OCI-LY7 (cell line): ENCODE measurements around the gene NCAN. TPM values are rescaled to one million over a fixed set of nuclear protein-coding genes. Genes with fewer than 3 reads are reported as not detected.
A peak's percentile ranks its signal among the peaks of the same experiment; 100 is the strongest.
"Not testable (repeated sequence)": the region's sequence is repeated elsewhere in the genome, so short reads cannot be mapped to it uniquely, and the experiment has no call there.

Experiments
- BruUV-seq: library from RNA; stranded (reverse); fragments of 400-500 nt; replicated peaks from 2 replicates; lab custom pipeline; 2021; lab: Mats Ljungman, UMichigan
- CTCF ChIA-PET: fragments of 300-600 bp; sonication (Branson Sonifier 250); formaldehyde crosslinking; loops from one replicate; lab custom pipeline; 2022; ENCODE audit warnings: antibody characterized with exemption; ENCODE audit not compliant: unreplicated experiment; lab: Charles Lee
- POLR2A ChIA-PET: fragments of 300-600 bp; sonication (Branson Sonifier 250); formaldehyde crosslinking; loops from one replicate; lab custom pipeline; 2022; ENCODE audit warnings: antibody characterized with exemption; lab: Charles Lee
- DNase-seq: peaks from one replicate; pipeline ENCODE4 v3.0.0-alpha.2; 2015; ENCODE audit warnings: low spot score
- H2AFZ ChIP-seq: fragments of 200-600 bp; sonication (generic), shearing (Covaris generic); 2 replicates; pipeline ENCODE4 v1.6.1; 2014; ENCODE audit warnings: mild to moderate bottlenecking, antibody characterized with exemption, low read length, moderate library complexity
- H3K27ac ChIP-seq: fragments of 200-600 bp; sonication (generic); 2 replicates; pipeline ENCODE4 v1.5.1; 2014; ENCODE audit warnings: mixed run types, low read depth, mild to moderate bottlenecking, moderate library complexity, low read length, inconsistent platforms; ENCODE audit not compliant: poor library complexity, severe bottlenecking
- H3K36me3 ChIP-seq: fragments of 200-600 bp; sonication (generic); 2 replicates; pipeline ENCODE4 v1.6.1; 2014; ENCODE audit warnings: mild to moderate bottlenecking, antibody characterized with exemption, low read length, moderate library complexity, mixed read lengths; ENCODE audit not compliant: insufficient read depth
- H3K4me1 ChIP-seq: fragments of 200-600 bp; sonication (generic); 2 replicates; pipeline ENCODE4 v1.5.1; 2014; ENCODE audit warnings: mild to moderate bottlenecking, low read length; ENCODE audit not compliant: insufficient read depth, poor library complexity, severe bottlenecking
- H3K4me2 ChIP-seq: fragments of 200-600 bp; sonication (generic); 2 replicates; pipeline ENCODE4 v1.6.1; 2014; ENCODE audit warnings: mild to moderate bottlenecking, low read length
- H3K4me3 ChIP-seq: fragments of 200-600 bp; sonication (generic); 2 replicates; pipeline ENCODE4 v1.5.1; 2014; ENCODE audit warnings: mild to moderate bottlenecking, low read depth, low read length; ENCODE audit not compliant: poor library complexity, severe bottlenecking
- H3K79me2 ChIP-seq: fragments of 200-600 bp; sonication (generic); 2 replicates; pipeline ENCODE4 v1.6.1; 2016; ENCODE audit warnings: low read depth, mild to moderate bottlenecking, low read length, moderate library complexity, mixed read lengths; ENCODE audit not compliant: insufficient read depth
- H3K9me2 ChIP-seq: fragments of 200-600 bp; sonication (generic); 2 replicates; pipeline ENCODE4 v1.6.1; 2016; ENCODE audit warnings: mild to moderate bottlenecking, low read length, mixed read lengths; ENCODE audit not compliant: insufficient read depth
- H3K9me3 ChIP-seq: fragments of 200-600 bp; sonication (generic); 2 replicates; pipeline ENCODE4 v1.6.1; 2014; ENCODE audit warnings: mild to moderate bottlenecking, mixed run types, low read length, mixed read lengths
- H4K20me1 ChIP-seq: fragments of 200-600 bp; sonication (generic); 2 replicates; pipeline ENCODE4 v1.6.1; 2014; ENCODE audit warnings: mild to moderate bottlenecking, antibody characterized with exemption, low read length, moderate library complexity, mixed read lengths; ENCODE audit not compliant: insufficient read depth
- CTCF ChIP-seq: fragments of 200-600 bp; sonication (generic); conservative IDR thresholded peaks from 2 replicates; pipeline ENCODE4 v1.5.1; 2014; ENCODE audit warnings: mild to moderate bottlenecking, antibody characterized with exemption, low read length, moderate library complexity, mixed read lengths
- EZH2phosphoT487 ChIP-seq: fragments of 200-600 bp; sonication (generic); IDR thresholded peaks from 2 replicates; pipeline ENCODE4 v1.6.1; 2018; ENCODE audit warnings: low read depth, borderline replicate concordance, mild to moderate bottlenecking, mixed run types, antibody characterized with exemption, low read length, moderate library complexity, mixed read lengths
- intact Hi-C: fragments of 100-400 bp; cut with micrococcal nuclease; formaldehyde crosslinking; loops from one replicate; pipeline ENCODE4 v1.10.0; 2022; ENCODE audit not compliant: unreplicated experiment
- total RNA-seq, 2 experiments: library from RNA; depleted of rRNA in 1 of 2; stranded (reverse); fragments of >200 nt in 1 of 2; shearing (Covaris generic) in 1 of 2; gene quantifications; 2 replicates each; pipeline ENCODE4 v1.2.3, GENCODE V29; 2014 to 2022

NCAN gene
- total RNA-seq, 2 experiments from 2014 or later: not detected

DNA sequence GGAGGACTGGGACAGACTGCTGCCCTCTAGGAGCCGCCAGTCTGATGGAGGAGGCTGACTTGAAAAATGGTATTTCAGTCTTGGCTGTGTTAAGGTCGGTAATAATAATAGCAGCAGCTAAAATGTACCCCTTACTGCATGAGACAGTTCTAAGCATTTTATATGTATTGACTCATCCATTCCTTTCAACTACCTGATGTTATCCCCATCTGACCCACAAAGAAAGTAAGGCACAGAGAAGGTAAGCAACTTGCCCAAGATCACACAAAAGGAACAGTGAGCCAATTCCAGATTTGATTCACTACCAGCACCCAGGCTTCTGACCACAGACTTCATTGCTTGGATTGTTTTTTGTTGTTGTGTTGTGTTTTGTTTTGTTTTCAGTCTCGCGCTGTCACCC, 4.0 kb downstream of the NCAN start:
- Histone ChIP-seq H3K4me3 (no peak overlapping the region), H3K36me3 (no peaks in the 10 kb centered on the region), H3K9me3 (no peaks in the 10 kb centered on the region), H3K27ac (no peak overlapping the region), H3K9me2 (no peaks in the 10 kb centered on the region), H3K79me2 (no peaks in the 10 kb centered on the region), H3K4me1 (no peaks in the 10 kb centered on the region), H3K4me2 (no peak overlapping the region), H4K20me1 (no peaks in the 10 kb centered on the region), H2AFZ (no peak overlapping the region)
- BruUV-seq: no TSS peak
- TF ChIP-seq EZH2phosphoT487 (no peak), CTCF (no peak)
- ChIA-PET POLR2A (no interaction called here), CTCF (no interaction called here)
- no peak for DNase-seq
- intact Hi-C loops: no loop called here

DNA sequence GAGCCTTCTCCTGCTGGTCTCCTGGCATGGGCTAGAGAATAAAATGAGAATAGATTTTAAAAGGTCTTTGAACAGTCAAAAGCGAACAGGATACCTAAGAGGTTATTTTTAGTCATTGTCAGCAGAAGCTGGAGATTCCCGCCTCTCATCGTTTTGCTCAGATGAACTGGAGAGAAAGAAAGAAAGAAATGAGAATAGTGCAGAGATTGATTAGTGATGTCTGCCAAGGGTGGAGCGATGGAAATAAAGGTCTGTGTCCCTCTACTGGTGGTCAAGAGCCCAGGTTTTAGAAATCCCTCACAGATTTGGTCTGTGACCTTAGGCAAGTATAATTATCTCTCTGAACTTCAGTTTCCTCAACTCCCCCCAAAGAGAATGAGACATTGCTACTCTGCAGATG, 5.3 kb downstream of the NCAN start:
- Histone ChIP-seq H3K9me2 (no peaks in the 10 kb centered on the region), H2AFZ (peak overlapping the region; percentile 34; the same call in 1 of the 2 replicates), H3K27ac (no peak overlapping the region), H3K9me3 (no peaks in the 10 kb centered on the region), H3K36me3 (no peaks in the 10 kb centered on the region), H4K20me1 (no peaks in the 10 kb centered on the region), H3K4me3 (no peak overlapping the region), H3K4me2 (peak overlapping the region; percentile 28), H3K79me2 (no peaks in the 10 kb centered on the region), H3K4me1 (no peaks in the 10 kb centered on the region)
- BruUV-seq: no TSS peak
- peak; percentile 57 for DNase-seq
- TF ChIP-seq EZH2phosphoT487 (no peak), CTCF (peak; percentile 65)
- POLR2A ChIA-PET: no interaction called here
- CTCF ChIA-PET: no interaction called here
- intact Hi-C loops: no loop called here

DNA sequence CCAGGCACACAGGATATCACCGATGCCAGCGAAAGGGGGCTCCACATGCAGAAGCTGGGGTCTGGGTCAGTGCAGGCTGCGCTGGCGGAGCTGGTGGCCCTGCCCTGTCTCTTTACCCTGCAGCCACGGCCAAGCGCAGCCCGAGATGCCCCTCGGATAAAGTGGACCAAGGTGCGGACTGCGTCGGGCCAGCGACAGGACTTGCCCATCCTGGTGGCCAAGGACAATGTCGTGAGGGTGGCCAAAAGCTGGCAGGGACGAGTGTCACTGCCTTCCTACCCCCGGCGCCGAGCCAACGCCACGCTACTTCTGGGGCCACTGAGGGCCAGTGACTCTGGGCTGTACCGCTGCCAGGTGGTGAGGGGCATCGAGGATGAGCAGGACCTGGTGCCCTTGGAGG, 7.2 kb downstream of the NCAN start:
- Histone ChIP-seq H3K79me2 (no peaks in the 10 kb centered on the region), H3K4me3 (no peak overlapping the region), H4K20me1 (no peaks in the 10 kb centered on the region), H3K4me1 (no peaks in the 10 kb centered on the region), H3K27ac (no peak overlapping the region), H3K9me2 (no peaks in the 10 kb centered on the region), H3K36me3 (no peaks in the 10 kb centered on the region), H2AFZ (no peak overlapping the region), H3K4me2 (no peak overlapping the region), H3K9me3 (no peaks in the 10 kb centered on the region)
- POLR2A ChIA-PET: interaction anchor here (0.6 kb wide), 1 partner anchor 27 kb away, joined by 4 read pairs; no protein-coding TSS in a partner anchor
- intact Hi-C loops: loop anchor here (1.0 kb wide), 1 partner anchor 31 kb away; no protein-coding TSS in a partner anchor
- no TSS peak for BruUV-seq
- TF ChIP-seq EZH2phosphoT487 (no peak), CTCF (no peak)
- DNase-seq: no peak
- CTCF ChIA-PET: no interaction called here

DNA sequence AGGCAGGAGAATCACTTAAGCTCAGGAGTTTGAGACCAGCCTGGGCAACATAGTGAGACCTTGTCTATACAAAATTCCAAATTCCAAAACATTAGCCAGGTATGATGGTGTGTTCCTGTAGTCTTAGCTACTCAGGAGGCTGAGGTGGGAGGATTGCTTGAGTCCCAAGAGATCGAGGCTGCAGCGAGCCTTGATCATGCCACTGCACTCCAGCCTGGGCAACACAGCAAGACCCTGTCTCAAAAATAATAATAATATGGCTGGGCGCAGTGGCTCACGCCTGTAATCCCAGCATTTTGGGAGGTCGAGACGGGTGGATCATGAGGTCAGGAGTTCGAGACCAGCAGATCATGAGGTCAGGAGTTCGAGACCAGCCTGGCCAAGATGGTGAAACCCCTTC, 9.2 kb downstream of the NCAN start:
- H3K4me1 ChIP-seq, H3K79me2 ChIP-seq, H4K20me1 ChIP-seq, DNase-seq, intact Hi-C loops, H3K9me3 ChIP-seq, H3K9me2 ChIP-seq, H3K4me3 ChIP-seq, H3K36me3 ChIP-seq, H3K27ac ChIP-seq, BruUV-seq, POLR2A ChIA-PET, H3K4me2 ChIP-seq, H2AFZ ChIP-seq, CTCF ChIA-PET: not testable (repeated sequence)
